PC-3 (cell line): Measurements from ENCODE around the gene EPHA7. TPM values are rescaled to one million over a fixed set of nuclear protein-coding genes. Genes with fewer than 3 reads are reported as not detected.

Source experiments
- ATAC-seq: fragments of 200-7000 bp; cut with Tn5 transposase; 2 replicates; pipeline ENCODE4 v1.9.1; 2020; ENCODE audit warnings: mild to moderate bottlenecking, moderate library complexity
- BruUV-seq: library from RNA; stranded (reverse); fragments of 400-500 nt; replicated peaks from 2 replicates; lab custom pipeline; 2021; lab: Mats Ljungman, UMichigan
- CTCF ChIA-PET: fragments of 300-600 bp; sonication (Branson Sonifier 250); formaldehyde crosslinking; loops from one replicate; lab custom pipeline; 2022; ENCODE audit warnings: antibody characterized with exemption; lab: Charles Lee
- POLR2A ChIA-PET: fragments of 300-600 bp; sonication (Branson Sonifier 250); formaldehyde crosslinking; loops from one replicate; lab custom pipeline; 2022; ENCODE audit warnings: antibody characterized with exemption; ENCODE audit not compliant: unreplicated experiment; lab: Charles Lee
- DNase-seq: peaks from one replicate; pipeline ENCODE4 v3.0.0-alpha.2; 2015
- H2AFZ ChIP-seq: fragments of 300-600 bp; sonication (generic); 2 replicates; pipeline ENCODE4 v1.6.0; 2016; ENCODE audit warnings: antibody characterized with exemption, low read length
- H3F3A ChIP-seq: fragments of 300-600 bp; sonication (generic); one replicate; pipeline ENCODE4 v1.6.0; 2017; ENCODE audit warnings: antibody characterized with exemption, low read length, control low read depth, mild to moderate bottlenecking; ENCODE audit not compliant: unreplicated experiment
- H3K27ac ChIP-seq: fragments of 300-600 bp; sonication (generic); 2 replicates; pipeline ENCODE4 v1.5.1; 2016; ENCODE audit warnings: mild to moderate bottlenecking, low read length
- H3K27me3 ChIP-seq: fragments of 300-600 bp; sonication (generic); 2 replicates; pipeline ENCODE4 v1.6.1; 2016; ENCODE audit warnings: low read length, mixed read lengths
- H3K36me3 ChIP-seq: fragments of 300-600 bp; sonication (generic); 2 replicates; pipeline ENCODE4 v1.6.1; 2016; ENCODE audit warnings: low read depth, mixed run types, low read length, mixed read lengths
- H3K4me1 ChIP-seq: fragments of 300-600 bp; sonication (generic); 2 replicates; pipeline ENCODE4 v1.5.1; 2016; ENCODE audit warnings: low read length; ENCODE audit not compliant: insufficient read depth
- H3K4me2 ChIP-seq: fragments of 300-600 bp; sonication (generic); 2 replicates; pipeline ENCODE4 v1.6.0; 2016; ENCODE audit warnings: low read length
- H3K4me3 ChIP-seq: fragments of 300-600 bp; sonication (generic); 2 replicates; pipeline ENCODE4 v1.5.1; 2016; ENCODE audit warnings: mild to moderate bottlenecking, low read length, mixed read lengths
- H3K79me2 ChIP-seq: fragments of 300-600 bp; sonication (generic); 2 replicates; pipeline ENCODE4 v1.6.1; 2017; ENCODE audit warnings: low read length, mixed read lengths
- H3K9ac ChIP-seq: fragments of 300-600 bp; sonication (generic); 2 replicates; pipeline ENCODE4 v1.6.0; 2016; ENCODE audit warnings: mild to moderate bottlenecking, low read length
- H3K9me2 ChIP-seq: fragments of 300-600 bp; sonication (generic); replicated peaks from 2 replicates; pipeline ENCODE4 v1.6.1; 2016; ENCODE audit warnings: mixed run types, low read length, mixed read lengths
- H3K9me3 ChIP-seq: fragments of 300-600 bp; sonication (generic); 2 replicates; pipeline ENCODE4 v1.6.1; 2016; ENCODE audit warnings: low read length, mixed read lengths
- H4K20me1 ChIP-seq: fragments of 300-600 bp; sonication (generic); 2 replicates; pipeline ENCODE4 v1.6.1; 2016; ENCODE audit warnings: low read length, mixed read lengths
- EZH2 ChIP-seq: fragments of 300-600 bp; sonication (generic); IDR thresholded peaks from one replicate; pipeline ENCODE4 v1.6.1; 2017; ENCODE audit warnings: antibody characterized with exemption, mild to moderate bottlenecking, low read length; ENCODE audit not compliant: unreplicated experiment
- EZH2phosphoT487 ChIP-seq: fragments of 300-600 bp; sonication (generic); IDR thresholded peaks from 2 replicates; pipeline ENCODE4 v1.6.1; 2018; ENCODE audit warnings: mild to moderate bottlenecking, antibody characterized with exemption, low read length, borderline replicate concordance
- intact Hi-C: fragments of 100-400 bp; cut with micrococcal nuclease; formaldehyde crosslinking; loops from 2 replicates; pipeline ENCODE4 v1.9.0; 2023
- total RNA-seq: library from RNA; depleted of rRNA; stranded (reverse); fragments of >200 nt; gene quantifications from 2 replicates; pipeline ENCODE4 v1.2.3, GENCODE V29; 2014
- TF ChIP-seq, protein P1 (sequence below): fragments of 300-600 bp; sonication (generic); conservative IDR thresholded peaks from 2 replicates; pipeline ENCODE4 v1.5.1; 2017; ENCODE audit warnings: antibody characterized with exemption, low read depth, mild to moderate bottlenecking, low read length

Gene EPHA7
- total RNA-seq, 1 experiment from 2014 or later, result 1.4 TPM

DNA sequence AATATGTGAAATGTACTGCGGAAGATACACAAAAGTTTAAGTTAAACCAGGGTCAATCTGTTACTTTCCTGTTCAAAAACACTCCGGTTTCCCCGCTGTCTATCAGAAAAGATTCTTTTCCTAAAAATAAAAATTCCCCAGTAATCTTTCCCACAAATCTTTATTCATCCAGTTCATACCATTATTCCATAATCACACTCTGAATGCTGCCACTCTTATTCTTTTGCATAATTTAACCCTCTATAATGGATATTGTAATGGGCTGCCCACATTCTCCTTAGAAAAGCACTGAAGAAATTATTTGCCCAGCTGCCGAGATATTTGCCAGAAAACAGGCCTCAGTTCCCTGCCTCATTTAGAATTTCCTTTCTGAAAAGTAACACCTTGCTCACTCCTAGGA lies 68.6 kb downstream of the EPHA7 start:
- TF ChIP-seq, protein P1, sequence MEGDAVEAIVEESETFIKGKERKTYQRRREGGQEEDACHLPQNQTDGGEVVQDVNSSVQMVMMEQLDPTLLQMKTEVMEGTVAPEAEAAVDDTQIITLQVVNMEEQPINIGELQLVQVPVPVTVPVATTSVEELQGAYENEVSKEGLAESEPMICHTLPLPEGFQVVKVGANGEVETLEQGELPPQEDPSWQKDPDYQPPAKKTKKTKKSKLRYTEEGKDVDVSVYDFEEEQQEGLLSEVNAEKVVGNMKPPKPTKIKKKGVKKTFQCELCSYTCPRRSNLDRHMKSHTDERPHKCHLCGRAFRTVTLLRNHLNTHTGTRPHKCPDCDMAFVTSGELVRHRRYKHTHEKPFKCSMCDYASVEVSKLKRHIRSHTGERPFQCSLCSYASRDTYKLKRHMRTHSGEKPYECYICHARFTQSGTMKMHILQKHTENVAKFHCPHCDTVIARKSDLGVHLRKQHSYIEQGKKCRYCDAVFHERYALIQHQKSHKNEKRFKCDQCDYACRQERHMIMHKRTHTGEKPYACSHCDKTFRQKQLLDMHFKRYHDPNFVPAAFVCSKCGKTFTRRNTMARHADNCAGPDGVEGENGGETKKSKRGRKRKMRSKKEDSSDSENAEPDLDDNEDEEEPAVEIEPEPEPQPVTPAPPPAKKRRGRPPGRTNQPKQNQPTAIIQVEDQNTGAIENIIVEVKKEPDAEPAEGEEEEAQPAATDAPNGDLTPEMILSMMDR, result no peak
- POLR2A ChIA-PET, result no interaction called here

DNA sequence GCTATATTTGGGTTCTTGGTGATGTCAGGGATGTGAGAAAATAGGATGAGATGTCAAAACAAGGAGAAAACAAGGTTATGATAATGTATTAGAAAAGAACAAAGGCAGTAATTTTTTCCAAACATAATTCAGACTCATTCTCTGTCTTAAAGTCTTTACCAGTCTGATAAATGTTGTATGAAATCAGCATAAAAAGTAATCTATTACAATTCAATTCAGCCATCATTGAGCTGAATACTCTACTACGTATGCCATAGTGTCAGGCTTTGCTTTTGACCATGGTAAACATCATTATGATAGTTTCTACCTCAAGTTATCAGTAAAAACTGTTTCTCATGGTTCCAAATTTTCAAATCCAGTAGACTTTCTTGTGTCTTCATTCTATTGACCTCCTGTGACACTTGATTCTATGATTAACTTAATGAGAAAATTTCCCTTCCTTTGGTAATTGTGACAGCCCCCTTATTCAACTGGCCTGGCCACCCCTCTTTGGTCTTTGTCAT lies 75.0 kb downstream of the EPHA7 start:
- ATAC-seq, result no peak
- ChIA-PET CTCF (no interaction called here), POLR2A (no interaction called here)
- no peaks in the 10 kb centered on the region for H3K9me2 ChIP-seq
- no peaks in the 10 kb centered on the region for H3K27me3 ChIP-seq
- H3K4me1 ChIP-seq, result no peaks in the 10 kb centered on the region
- no peaks in the 10 kb centered on the region for H3K9me3 ChIP-seq
- BruUV-seq, result no TSS peak
- H4K20me1 ChIP-seq, result no peaks in the 10 kb centered on the region
- no peaks in the 10 kb centered on the region for H3F3A ChIP-seq
- no peak overlapping the region for H2AFZ ChIP-seq
- no peak overlapping the region for H3K27ac ChIP-seq
- TF ChIP-seq EZH2, result no peak
- no peak for TF ChIP-seq EZH2phosphoT487
- TF ChIP-seq, protein P1, result no peak
- no peak overlapping the region for H3K4me3 ChIP-seq
- intact Hi-C loops, result no loop called here
- no peak overlapping the region for H3K4me2 ChIP-seq
- no peaks in the 10 kb centered on the region for H3K36me3 ChIP-seq
- no peak for DNase-seq
- no peak overlapping the region for H3K9ac ChIP-seq
- H3K79me2 ChIP-seq, result no peaks in the 10 kb centered on the region

More for the DNA sequence above, 68.6 kb downstream of the EPHA7 start:
- Histone ChIP-seq H2AFZ (no peak overlapping the region), H4K20me1 (no peaks in the 10 kb centered on the region), H3K27ac (no peak overlapping the region), H3K9me2 (no peaks in the 10 kb centered on the region), H3K9ac (no peak overlapping the region), H3F3A (no peaks in the 10 kb centered on the region), H3K27me3 (no peaks in the 10 kb centered on the region), H3K4me3 (no peak overlapping the region), H3K79me2 (no peaks in the 10 kb centered on the region), H3K36me3 (no peaks in the 10 kb centered on the region), H3K4me1 (no peaks in the 10 kb centered on the region), H3K9me3 (no peaks in the 10 kb centered on the region), H3K4me2 (no peak overlapping the region)
- CTCF ChIA-PET, result no interaction called here
- BruUV-seq, result no TSS peak
- intact Hi-C loops, result no loop called here
- DNase-seq (no peak), ATAC-seq (no peak)

DNA sequence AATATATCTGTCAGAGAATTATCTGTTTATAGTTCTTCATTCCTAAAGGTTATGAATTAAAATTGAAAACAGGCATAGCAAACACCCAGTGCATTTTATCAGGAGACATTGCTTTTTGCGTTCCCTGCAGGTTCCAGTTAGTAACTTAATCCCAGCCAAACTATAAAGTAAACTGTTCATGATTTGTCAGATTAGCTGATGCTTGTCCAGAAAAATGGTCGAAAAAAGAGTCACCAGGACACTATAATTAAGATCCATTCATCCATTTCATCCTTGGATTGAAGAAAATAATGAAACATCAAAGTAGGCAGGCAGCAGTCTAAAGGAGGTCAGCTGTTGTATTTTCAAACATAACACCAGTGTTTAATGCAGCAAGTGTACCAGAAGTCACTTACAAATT lies 75.9 kb downstream of the EPHA7 start:
- H3K9me2 ChIP-seq, result no peaks in the 10 kb centered on the region
- no peak overlapping the region for H3K9ac ChIP-seq
- H3K4me3 ChIP-seq, result no peak overlapping the region
- no peaks in the 10 kb centered on the region for H3K79me2 ChIP-seq
- no peaks in the 10 kb centered on the region for H4K20me1 ChIP-seq
- no peaks in the 10 kb centered on the region for H3K4me1 ChIP-seq
- no peak for ATAC-seq
- no peaks in the 10 kb centered on the region for H3K9me3 ChIP-seq
- no peak overlapping the region for H3K4me2 ChIP-seq
- TF ChIP-seq EZH2 (no peak), EZH2phosphoT487 (no peak)
- TF ChIP-seq, protein P1, result no peak
- no peak for DNase-seq
- POLR2A ChIA-PET, result no interaction called here
- intact Hi-C loops, result no loop called here
- no peaks in the 10 kb centered on the region for H3F3A ChIP-seq
- H3K36me3 ChIP-seq, result no peaks in the 10 kb centered on the region
- H3K27ac ChIP-seq, result no peak overlapping the region
- no peak overlapping the region for H2AFZ ChIP-seq
- no TSS peak for BruUV-seq
- H3K27me3 ChIP-seq, result no peaks in the 10 kb centered on the region
- CTCF ChIA-PET, result no interaction called here
